GM10248 (cell line): ENCODE results near the gene MYO5B.

Source experiments
- CTCF ChIA-PET: fragments of 300-600 bp; sonication (Branson Sonifier 250); formaldehyde crosslinking; extraction: SDS; loops from one replicate; lab custom pipeline; 2021; ENCODE audit warnings: antibody characterized with exemption; lab: Yijun Ruan, JAX
- POLR2A ChIA-PET: fragments of 350-650 bp; sonication (Branson Sonifier 250); formaldehyde crosslinking; extraction: SDS; loops from one replicate; lab custom pipeline; 2020; ENCODE audit warnings: antibody characterized with exemption; lab: Yijun Ruan, JAX
- DNase-seq: peaks from one replicate; pipeline ENCODE4 v3.0.0; 2012; ENCODE audit errors: extremely low spot score
- TF ChIP-seq, protein P1 (sequence below): IDR thresholded peaks from 2 replicates; pipeline ENCODE4 v1.5.1; 2012; ENCODE audit warnings: mild to moderate bottlenecking, low read depth; ENCODE audit errors: extremely low read depth, missing control alignments, control extremely low read depth

Gene MYO5B

DNA sequence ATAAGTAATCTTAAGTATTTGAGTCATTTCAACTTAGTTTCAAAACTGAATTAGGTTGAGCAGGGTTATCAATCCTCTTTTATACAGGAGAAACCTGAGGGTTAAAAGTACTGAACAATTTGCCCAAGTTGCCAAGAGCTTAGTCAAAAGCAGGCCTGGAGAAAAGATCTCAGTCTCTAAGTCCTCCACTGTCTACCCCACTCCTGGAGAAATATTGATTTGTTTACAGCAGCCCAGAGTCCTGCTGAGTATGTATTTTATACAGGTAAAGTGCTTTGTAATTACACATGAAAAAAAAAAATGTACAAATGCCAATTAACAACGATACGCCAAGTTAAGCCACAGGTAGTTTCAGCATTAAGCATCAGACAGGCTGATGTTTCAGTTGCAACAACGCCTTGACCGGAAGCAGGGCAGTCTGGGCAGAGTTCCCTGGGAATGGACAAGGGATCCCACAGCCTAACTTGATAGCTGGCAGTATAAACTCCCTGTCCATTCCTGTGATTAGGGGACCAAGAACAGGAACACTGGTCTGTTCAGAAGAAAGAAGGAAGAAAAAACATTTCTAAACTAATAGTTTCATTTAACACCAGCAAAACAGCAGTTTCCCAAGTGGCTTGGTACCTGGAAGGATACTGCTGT is 132.9 kb downstream of the MYO5B start:
- TF ChIP-seq, protein P1, sequence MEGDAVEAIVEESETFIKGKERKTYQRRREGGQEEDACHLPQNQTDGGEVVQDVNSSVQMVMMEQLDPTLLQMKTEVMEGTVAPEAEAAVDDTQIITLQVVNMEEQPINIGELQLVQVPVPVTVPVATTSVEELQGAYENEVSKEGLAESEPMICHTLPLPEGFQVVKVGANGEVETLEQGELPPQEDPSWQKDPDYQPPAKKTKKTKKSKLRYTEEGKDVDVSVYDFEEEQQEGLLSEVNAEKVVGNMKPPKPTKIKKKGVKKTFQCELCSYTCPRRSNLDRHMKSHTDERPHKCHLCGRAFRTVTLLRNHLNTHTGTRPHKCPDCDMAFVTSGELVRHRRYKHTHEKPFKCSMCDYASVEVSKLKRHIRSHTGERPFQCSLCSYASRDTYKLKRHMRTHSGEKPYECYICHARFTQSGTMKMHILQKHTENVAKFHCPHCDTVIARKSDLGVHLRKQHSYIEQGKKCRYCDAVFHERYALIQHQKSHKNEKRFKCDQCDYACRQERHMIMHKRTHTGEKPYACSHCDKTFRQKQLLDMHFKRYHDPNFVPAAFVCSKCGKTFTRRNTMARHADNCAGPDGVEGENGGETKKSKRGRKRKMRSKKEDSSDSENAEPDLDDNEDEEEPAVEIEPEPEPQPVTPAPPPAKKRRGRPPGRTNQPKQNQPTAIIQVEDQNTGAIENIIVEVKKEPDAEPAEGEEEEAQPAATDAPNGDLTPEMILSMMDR, result no peak
- ChIA-PET POLR2A (no interaction called here), CTCF (no interaction called here)
- DNase-seq, result no peak

DNA sequence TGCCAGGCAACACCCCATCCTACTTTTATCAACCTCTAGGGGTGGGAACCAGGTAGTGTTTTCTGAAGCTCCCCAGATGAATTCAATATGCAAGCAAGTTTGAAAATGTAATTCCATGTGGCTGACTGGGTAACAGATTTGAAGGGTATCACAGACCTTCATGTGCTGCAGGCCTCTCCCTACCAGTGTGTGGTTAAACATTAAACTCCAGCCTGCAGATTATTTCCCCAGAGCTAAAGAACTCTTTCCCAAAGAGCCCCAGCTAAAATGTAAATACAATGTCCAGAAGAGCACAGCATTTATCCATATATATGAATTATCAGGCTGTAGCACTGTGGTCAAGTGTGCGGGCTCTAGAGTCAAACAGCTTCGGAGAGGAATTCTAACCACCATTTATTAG is 134.1 kb downstream of the MYO5B start:
- ChIA-PET CTCF (interaction anchor here (0.9 kb wide), 2 partner anchors 11 to 39 kb away, joined by 3 to 6 read pairs; no protein-coding TSS in a partner anchor), POLR2A (no interaction called here)
- no peak for DNase-seq
- TF ChIP-seq, protein P1, result no peak

DNA sequence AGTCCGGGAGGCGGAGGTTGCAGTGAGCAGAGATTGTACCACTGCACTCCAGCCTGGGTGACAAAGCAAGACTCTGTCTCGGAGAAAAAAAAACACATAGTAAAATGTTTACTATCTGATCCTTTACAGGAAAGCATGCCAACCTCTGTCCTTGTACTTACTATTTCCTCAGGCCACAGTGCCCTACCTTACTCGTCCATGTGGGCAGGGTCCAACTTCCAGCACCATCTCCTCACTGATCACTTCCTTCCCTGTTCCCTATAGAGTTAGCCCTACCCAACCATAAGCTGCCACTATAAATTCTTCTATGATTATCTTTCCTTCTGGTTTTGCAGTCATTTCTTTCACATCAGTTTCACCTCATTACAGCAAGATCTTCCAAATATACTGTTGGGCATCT is 136.2 kb downstream of the MYO5B start:
- CTCF ChIA-PET, result no interaction called here
- POLR2A ChIA-PET, result no interaction called here

DNA sequence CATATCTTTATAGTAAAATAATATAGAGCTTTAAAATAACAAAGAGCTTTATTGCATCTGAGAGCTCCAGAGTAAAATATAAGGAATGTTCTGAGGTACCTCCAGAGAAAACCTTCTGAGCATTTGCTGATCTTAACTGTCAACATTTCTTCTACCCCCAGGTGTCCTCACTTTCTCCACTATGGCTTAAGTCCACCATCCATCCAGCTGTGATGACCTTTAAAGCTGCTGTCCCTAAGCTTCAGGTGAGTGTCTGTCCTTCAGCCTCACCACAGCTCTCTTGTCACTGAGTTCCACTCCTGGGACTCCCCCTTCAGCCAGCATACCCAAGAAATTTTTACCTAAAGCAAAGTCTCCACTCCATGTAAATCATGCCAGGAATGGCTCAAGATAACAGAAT is 137.9 kb downstream of the MYO5B start:
- TF ChIP-seq, protein P1, result no peak
- ChIA-PET POLR2A (no interaction called here), CTCF (interaction anchor here (0.9 to 3.5 kb wide), 5 partner anchors 10 to 300 kb away, joined by 3 to 10 read pairs (median 3); no protein-coding TSS in a partner anchor)
- no peak for DNase-seq

More for the DNA sequence above, 136.2 kb downstream of the MYO5B start:
- no peak for DNase-seq
- TF ChIP-seq, protein P1, result no peak

DNA sequence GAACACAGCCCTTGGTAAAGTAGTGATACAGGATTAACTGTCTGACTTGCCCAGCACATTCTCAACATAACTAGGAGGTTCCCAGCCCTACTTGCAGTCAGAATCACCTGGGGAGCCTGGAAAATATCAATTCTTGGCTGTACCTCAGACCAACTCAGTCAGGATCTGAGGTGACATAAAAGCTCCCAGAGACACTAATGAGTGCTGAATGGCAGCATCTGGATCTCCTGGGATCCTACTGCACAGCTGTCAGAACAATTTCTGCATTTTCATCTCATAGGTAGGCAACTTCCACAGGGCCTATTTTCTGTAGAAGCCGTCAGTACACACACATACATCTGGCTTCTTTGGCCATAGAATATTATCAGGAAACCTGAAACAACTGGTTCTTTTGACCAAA is 138.8 kb downstream of the MYO5B start:
- CTCF ChIA-PET, result interaction anchor here (1.0 to 3.5 kb wide), 4 partner anchors 12 to 301 kb away, joined by 3 to 10 read pairs (median 3); no protein-coding TSS in a partner anchor
- POLR2A ChIA-PET, result no interaction called here
- TF ChIP-seq, protein P1, result no peak
- no peak for DNase-seq

DNA sequence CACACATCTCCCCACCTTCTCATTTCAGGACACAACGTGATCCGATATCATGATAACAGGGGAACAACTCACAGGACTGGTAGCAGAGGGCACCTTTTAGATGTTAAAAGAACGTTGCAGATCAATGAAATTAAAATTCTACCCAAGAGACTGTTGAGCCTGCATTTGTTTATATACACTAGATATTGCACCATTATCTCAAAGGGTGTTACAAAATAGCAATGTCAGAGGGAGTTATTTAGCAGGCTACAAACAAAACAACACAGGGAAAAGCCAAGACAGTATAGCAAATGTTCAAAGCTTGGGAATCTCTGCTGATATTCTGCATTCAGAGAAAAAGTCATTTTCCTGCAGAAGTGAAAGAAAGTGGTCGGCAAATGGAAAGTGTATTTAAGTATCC is 139.5 kb downstream of the MYO5B start:
- ChIA-PET CTCF (interaction anchor here (1.4 to 3.5 kb wide), 2 partner anchors 11 to 301 kb away, joined by 3 to 10 read pairs; no protein-coding TSS in a partner anchor), POLR2A (interaction anchor here (0.6 kb wide), 1 partner anchor 211 kb away, joined by 4 read pairs; the partner anchor contains the start of gene CFAP53)
- TF ChIP-seq, protein P1, result no peak
- DNase-seq, result no peak
